ENCODE data around the gene MAGT1.

- TF ChIP-seq CTCF (IDR thresholded peaks at IDR 0.05; ENCODE audit: low read length), result no peak
- no peak for TF ChIP-seq EZH2phosphoT487 (IDR thresholded peaks at IDR 0.05; ENCODE audit: low read length)
Observed at GRCh38 chrX:77785486-77786364, 109.5 kb downstream of the MAGT1 start, which contains the start of gene ATRX.

Measured in MM.1S (cell line).